Liver (tissue), 3 donors: ENCODE results near the gene TMEM131.

Experiments used
- CTCF ChIP-seq: fragments of 150-350 bp; IDR thresholded peaks from 2 replicates; pipeline ENCODE4 v1.5.1; 2017; ENCODE audit warnings: improper control_type of control experiment, low read depth, low read length; ENCODE audit not compliant: missing input control
- EGR1 ChIP-seq, 2 donors: IDR thresholded peaks; 2 replicates each; pipeline ENCODE4 v1.6.1; 2016 to 2018; ENCODE audit warnings: antibody characterized with exemption in 2 of 2, low read depth in 2 of 2
- FOXA2 ChIP-seq: IDR thresholded peaks from 2 replicates; pipeline ENCODE4 v1.6.1; 2016; ENCODE audit warnings: antibody characterized with exemption
- GABPA ChIP-seq, 2 donors: IDR thresholded peaks in 1 of 2; conservative IDR thresholded peaks in 1 of 2; 2 replicates each; pipeline ENCODE4 v1.6.1; 2016; ENCODE audit warnings: antibody characterized with exemption in 2 of 2, mild to moderate bottlenecking in 1 of 2, moderate library complexity in 1 of 2
- JUND ChIP-seq, 2 donors: IDR thresholded peaks; 2 replicates each; pipeline ENCODE4 v1.6.1; 2016; ENCODE audit warnings: antibody characterized with exemption in 2 of 2
- NR2F2 ChIP-seq: IDR thresholded peaks from 2 replicates; pipeline ENCODE4 v1.6.1; 2016; ENCODE audit warnings: antibody characterized with exemption
- RAD21 ChIP-seq, 2 donors: IDR thresholded peaks; 2 replicates each; pipeline ENCODE4 v1.6.1; 2016; ENCODE audit warnings: antibody characterized with exemption in 2 of 2, mild to moderate bottlenecking in 2 of 2
- SP1 ChIP-seq: IDR thresholded peaks from 2 replicates; pipeline ENCODE4 v1.6.1; 2018; ENCODE audit warnings: antibody characterized with exemption, mild to moderate bottlenecking
- TAF1 ChIP-seq: conservative IDR thresholded peaks from 2 replicates; pipeline ENCODE4 v1.6.1; 2016; ENCODE audit warnings: antibody characterized with exemption, mild to moderate bottlenecking
- TF ChIP-seq, protein P1 (sequence below): IDR thresholded peaks from 2 replicates; pipeline ENCODE4 v1.6.1; 2016; ENCODE audit warnings: antibody characterized with exemption
- TF ChIP-seq, protein P2 (sequence below): IDR thresholded peaks from 2 replicates; pipeline ENCODE4 v1.6.1; 2016; ENCODE audit warnings: antibody characterized with exemption
- TF ChIP-seq, protein P3 (sequence below): IDR thresholded peaks from 2 replicates; pipeline ENCODE4 v1.6.1; 2016; ENCODE audit warnings: antibody characterized with exemption
- TF ChIP-seq, protein P4 (sequence below): IDR thresholded peaks from 2 replicates; pipeline ENCODE4 v1.6.1; 2016; ENCODE audit warnings: antibody characterized with exemption, mild to moderate bottlenecking
- donor health status: healthy.
- donor health status: healthy.

DNA sequence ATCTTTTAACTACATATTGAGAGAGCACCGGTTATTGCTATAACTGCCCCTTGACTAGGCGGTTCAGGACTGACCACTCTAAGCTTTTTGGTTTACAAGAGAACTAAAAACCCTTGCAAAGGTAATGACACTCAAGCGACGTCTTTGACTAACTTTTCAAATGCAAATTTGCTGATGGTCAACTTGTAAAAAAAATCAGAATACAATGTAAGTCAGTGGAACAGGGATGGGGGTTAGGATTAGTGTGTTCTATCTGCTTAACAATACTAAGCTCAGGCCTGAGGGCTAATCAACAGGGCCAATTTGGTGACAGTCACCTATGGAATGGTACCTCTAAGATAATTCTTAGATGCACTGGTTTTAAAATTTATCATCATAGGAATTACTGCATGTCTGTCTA is 225.3 kb downstream of the TMEM131 start:
- TF ChIP-seq CTCF: no peak
- TF ChIP-seq, protein P1, sequence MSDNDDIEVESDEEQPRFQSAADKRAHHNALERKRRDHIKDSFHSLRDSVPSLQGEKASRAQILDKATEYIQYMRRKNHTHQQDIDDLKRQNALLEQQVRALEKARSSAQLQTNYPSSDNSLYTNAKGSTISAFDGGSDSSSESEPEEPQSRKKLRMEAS: no peak
- TF ChIP-seq RAD21 (IDR thresholded peaks at IDR 0.05): no peak
- TF ChIP-seq TAF1: no peak
- TF ChIP-seq JUND (IDR thresholded peaks at IDR 0.05): no peak
- TF ChIP-seq, protein P2, sequence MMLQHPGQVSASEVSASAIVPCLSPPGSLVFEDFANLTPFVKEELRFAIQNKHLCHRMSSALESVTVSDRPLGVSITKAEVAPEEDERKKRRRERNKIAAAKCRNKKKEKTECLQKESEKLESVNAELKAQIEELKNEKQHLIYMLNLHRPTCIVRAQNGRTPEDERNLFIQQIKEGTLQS: no peak
- TF ChIP-seq, protein P3, sequence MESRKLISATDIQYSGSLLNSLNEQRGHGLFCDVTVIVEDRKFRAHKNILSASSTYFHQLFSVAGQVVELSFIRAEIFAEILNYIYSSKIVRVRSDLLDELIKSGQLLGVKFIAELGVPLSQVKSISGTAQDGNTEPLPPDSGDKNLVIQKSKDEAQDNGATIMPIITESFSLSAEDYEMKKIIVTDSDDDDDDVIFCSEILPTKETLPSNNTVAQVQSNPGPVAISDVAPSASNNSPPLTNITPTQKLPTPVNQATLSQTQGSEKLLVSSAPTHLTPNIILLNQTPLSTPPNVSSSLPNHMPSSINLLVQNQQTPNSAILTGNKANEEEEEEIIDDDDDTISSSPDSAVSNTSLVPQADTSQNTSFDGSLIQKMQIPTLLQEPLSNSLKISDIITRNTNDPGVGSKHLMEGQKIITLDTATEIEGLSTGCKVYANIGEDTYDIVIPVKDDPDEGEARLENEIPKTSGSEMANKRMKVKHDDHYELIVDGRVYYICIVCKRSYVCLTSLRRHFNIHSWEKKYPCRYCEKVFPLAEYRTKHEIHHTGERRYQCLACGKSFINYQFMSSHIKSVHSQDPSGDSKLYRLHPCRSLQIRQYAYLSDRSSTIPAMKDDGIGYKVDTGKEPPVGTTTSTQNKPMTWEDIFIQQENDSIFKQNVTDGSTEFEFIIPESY: no peak
- no peak for TF ChIP-seq GABPA (IDR thresholded peaks at IDR 0.05 in 1 of 2, conservative IDR thresholded peaks at IDR 0.05 in 1 of 2)
- no peak for TF ChIP-seq SP1
- TF ChIP-seq EGR1 (IDR thresholded peaks at IDR 0.05; ENCODE audit: low read depth in 2 of 2): no peak
- no peak for TF ChIP-seq FOXA2
- TF ChIP-seq, protein P4, sequence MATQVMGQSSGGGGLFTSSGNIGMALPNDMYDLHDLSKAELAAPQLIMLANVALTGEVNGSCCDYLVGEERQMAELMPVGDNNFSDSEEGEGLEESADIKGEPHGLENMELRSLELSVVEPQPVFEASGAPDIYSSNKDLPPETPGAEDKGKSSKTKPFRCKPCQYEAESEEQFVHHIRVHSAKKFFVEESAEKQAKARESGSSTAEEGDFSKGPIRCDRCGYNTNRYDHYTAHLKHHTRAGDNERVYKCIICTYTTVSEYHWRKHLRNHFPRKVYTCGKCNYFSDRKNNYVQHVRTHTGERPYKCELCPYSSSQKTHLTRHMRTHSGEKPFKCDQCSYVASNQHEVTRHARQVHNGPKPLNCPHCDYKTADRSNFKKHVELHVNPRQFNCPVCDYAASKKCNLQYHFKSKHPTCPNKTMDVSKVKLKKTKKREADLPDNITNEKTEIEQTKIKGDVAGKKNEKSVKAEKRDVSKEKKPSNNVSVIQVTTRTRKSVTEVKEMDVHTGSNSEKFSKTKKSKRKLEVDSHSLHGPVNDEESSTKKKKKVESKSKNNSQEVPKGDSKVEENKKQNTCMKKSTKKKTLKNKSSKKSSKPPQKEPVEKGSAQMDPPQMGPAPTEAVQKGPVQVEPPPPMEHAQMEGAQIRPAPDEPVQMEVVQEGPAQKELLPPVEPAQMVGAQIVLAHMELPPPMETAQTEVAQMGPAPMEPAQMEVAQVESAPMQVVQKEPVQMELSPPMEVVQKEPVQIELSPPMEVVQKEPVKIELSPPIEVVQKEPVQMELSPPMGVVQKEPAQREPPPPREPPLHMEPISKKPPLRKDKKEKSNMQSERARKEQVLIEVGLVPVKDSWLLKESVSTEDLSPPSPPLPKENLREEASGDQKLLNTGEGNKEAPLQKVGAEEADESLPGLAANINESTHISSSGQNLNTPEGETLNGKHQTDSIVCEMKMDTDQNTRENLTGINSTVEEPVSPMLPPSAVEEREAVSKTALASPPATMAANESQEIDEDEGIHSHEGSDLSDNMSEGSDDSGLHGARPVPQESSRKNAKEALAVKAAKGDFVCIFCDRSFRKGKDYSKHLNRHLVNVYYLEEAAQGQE: no peak
- TF ChIP-seq NR2F2: no peak
